Stomach (tissue), 4 donors: Measurements from ENCODE around the gene TXLNB.

Experiments
- CTCF ChIP-seq, 7 experiments: fragments of 450-650 bp in 4 of 7; fragments of 200-600 bp in 3 of 7; sonication (generic) in 3 of 7; IDR thresholded peaks; one replicate each; pipeline ENCODE4 v1.5.1; 2016 to 2019; ENCODE audit warnings: antibody characterized with exemption in 7 of 7, control low read depth in 2 of 7, mild to moderate bottlenecking in 1 of 7
- EP300 ChIP-seq: sonication (generic); formaldehyde crosslinking; IDR thresholded peaks from one replicate; pipeline ENCODE4 v1.6.1; 2017; ENCODE audit warnings: antibody characterized with exemption
- POLR2A ChIP-seq, 4 donors: fragments of 450-650 bp; IDR thresholded peaks; one replicate each; pipeline ENCODE4 v1.6.1; 2016; ENCODE audit warnings: antibody characterized with exemption in 4 of 4, control low read depth in 2 of 4, mild to moderate bottlenecking in 1 of 4, moderate library complexity in 1 of 4
- POLR2AphosphoS5 ChIP-seq, 3 donors: sonication (generic); formaldehyde crosslinking; IDR thresholded peaks; one replicate each; pipeline ENCODE4 v1.6.1; 2016; ENCODE audit warnings: antibody characterized with exemption in 3 of 3

- TF ChIP-seq POLR2AphosphoS5 (IDR thresholded peaks at IDR 0.05) (no peak), CTCF (IDR thresholded peaks at IDR 0.05) (no peak), POLR2A (IDR thresholded peaks at IDR 0.05) (no peak), EP300 (no peak)
These were observed 52.7 kb downstream of the TXLNB start for GRCh38 chr6:139239064-139239463.
